ENCODE results near the gene ZNF516.

GRCh38 chr18:76461148-76461547 is 33.9 kb downstream of the ZNF516 start:
- no peak for TF ChIP-seq EZH2 (IDR thresholded peaks at IDR 0.05; ENCODE audit: borderline replicate concordance)
- no peak for TF ChIP-seq CTCF (IDR thresholded peaks at IDR 0.05; ENCODE audit: poor library complexity)
- TF ChIP-seq EZH2phosphoT487 (IDR thresholded peaks at IDR 0.05; ENCODE audit: low read depth, severe bottlenecking, unreplicated experiment): no peak

Data from hepatocyte (in vitro differentiated cells).